NCI-H345 (cell line): ENCODE data around the gene FAM174B.

ENCODE experiments used
- DNase-seq: peaks from one replicate; lab custom pipeline; 2025; lab: John Stamatoyannopoulos, UW

The FAM174B gene

DNA sequence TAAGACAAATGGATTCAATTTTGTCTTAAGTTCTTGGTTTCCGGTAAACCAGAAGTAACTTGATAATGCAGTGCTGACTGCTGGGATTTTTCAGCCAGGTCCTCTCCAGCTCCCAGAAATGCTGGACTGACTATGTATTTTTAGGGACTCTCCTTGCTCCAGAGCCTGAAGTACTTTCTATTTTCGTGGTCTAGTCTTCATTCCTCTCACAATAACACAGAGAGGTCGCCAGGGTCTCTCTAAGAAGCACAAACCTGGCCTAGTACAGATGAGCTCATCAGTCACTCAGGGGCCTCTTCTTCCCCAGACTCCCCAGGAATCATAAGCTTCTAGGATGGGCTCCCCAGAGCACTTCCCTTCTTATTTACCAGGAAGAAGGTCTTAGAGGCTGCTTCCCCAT, 85.8 kb downstream of the FAM174B start:
- no peak for DNase-seq
